Measurements from ENCODE around the gene LAMA3. TPM values are rescaled to one million over a fixed set of nuclear protein-coding genes. Genes with fewer than 3 reads are reported as not detected.

LAMA3 gene
- polyA plus RNA-seq, 1 of the 3 experiments (the other 2 are of a cell fraction) = 3.5 TPM

DNA sequence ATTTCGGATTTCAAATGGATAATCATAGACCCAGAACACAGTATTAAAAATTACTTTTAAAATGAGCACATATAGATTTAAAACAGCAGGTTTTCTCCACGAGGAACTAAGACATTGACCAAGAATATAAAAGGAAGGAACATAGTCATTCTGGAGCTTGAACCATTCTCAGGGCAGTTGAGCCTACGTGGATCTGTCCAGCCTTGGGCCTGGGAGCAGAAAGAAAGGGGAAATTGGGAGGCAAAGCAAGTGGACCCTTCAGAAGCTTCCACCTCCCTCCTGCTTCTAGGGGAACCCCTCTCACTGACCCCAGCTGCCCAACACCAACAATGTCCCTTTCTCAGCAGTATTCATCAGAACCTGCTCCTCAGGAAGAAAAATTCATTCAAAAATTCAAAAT, 293.9 kb downstream of the LAMA3 start:
- 80% methylated on average over 3 of the region's 3 CpGs for WGBS (ENCODE audit: low lambda C conversion rate)
- Histone ChIP-seq H3K27me3 (ENCODE audit: insufficient read depth) (no peaks in the 10 kb centered on the region), H3K9me3 (no peaks in the 10 kb centered on the region), H3K27ac (ENCODE audit: low read depth in 2 of 2, low read length in 1 of 2) (no peak overlapping the region), H3K9ac (no peak overlapping the region; the same call in 1 of the 2 replicates), H3K4me2 (no peak overlapping the region; the same call in 1 of the 2 replicates), H3K36me3 (replicated peaks in 1 of 2; ENCODE audit: control insufficient read depth in 1 of 2, insufficient read depth in 2 of 2, low read length in 1 of 2) (no peaks in the 10 kb centered on the region), H4K20me1 (ENCODE audit: insufficient read depth) (no peaks in the 10 kb centered on the region), H2AFZ (ENCODE audit: low read depth) (peak overlapping the region; percentile 88), H3F3A (replicated peaks; ENCODE audit: insufficient read depth) (peaks cover 5% of the 10 kb centered on the region), H3K9me2 (no peaks in the 10 kb centered on the region), H3K79me2 (ENCODE audit: insufficient read depth) (no peaks in the 10 kb centered on the region), H3K4me3 (ENCODE audit: low read depth in 2 of 2, low read length in 1 of 2) (no peak overlapping the region), H3K4me1 (ENCODE audit: control insufficient read depth in 1 of 2, insufficient read depth in 2 of 2, low read depth in 1 of 2, low read length in 1 of 2) (peaks cover 3 to 15% of the 10 kb centered on the region in 2 experiments; a peak in 2 of 4 replicates)
- POLR2A ChIA-PET = no interaction called here
- DNase-seq = no peak
- CTCF ChIA-PET = interaction anchor here (0.8 to 1.7 kb wide), 5 partner anchors 9 to 93 kb away, joined by 3 to 4 read pairs (median 3); no protein-coding TSS in a partner anchor
- TF ChIP-seq GABPA (IDR thresholded peaks at IDR 0.05; ENCODE audit: low read depth) = no peak
- TF ChIP-seq, protein P1, sequence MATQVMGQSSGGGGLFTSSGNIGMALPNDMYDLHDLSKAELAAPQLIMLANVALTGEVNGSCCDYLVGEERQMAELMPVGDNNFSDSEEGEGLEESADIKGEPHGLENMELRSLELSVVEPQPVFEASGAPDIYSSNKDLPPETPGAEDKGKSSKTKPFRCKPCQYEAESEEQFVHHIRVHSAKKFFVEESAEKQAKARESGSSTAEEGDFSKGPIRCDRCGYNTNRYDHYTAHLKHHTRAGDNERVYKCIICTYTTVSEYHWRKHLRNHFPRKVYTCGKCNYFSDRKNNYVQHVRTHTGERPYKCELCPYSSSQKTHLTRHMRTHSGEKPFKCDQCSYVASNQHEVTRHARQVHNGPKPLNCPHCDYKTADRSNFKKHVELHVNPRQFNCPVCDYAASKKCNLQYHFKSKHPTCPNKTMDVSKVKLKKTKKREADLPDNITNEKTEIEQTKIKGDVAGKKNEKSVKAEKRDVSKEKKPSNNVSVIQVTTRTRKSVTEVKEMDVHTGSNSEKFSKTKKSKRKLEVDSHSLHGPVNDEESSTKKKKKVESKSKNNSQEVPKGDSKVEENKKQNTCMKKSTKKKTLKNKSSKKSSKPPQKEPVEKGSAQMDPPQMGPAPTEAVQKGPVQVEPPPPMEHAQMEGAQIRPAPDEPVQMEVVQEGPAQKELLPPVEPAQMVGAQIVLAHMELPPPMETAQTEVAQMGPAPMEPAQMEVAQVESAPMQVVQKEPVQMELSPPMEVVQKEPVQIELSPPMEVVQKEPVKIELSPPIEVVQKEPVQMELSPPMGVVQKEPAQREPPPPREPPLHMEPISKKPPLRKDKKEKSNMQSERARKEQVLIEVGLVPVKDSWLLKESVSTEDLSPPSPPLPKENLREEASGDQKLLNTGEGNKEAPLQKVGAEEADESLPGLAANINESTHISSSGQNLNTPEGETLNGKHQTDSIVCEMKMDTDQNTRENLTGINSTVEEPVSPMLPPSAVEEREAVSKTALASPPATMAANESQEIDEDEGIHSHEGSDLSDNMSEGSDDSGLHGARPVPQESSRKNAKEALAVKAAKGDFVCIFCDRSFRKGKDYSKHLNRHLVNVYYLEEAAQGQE (IDR thresholded peaks at IDR 0.05; ENCODE audit: low read depth, low read length) = peak; percentile 20; the same call in 1 of the 2 replicates

DNA sequence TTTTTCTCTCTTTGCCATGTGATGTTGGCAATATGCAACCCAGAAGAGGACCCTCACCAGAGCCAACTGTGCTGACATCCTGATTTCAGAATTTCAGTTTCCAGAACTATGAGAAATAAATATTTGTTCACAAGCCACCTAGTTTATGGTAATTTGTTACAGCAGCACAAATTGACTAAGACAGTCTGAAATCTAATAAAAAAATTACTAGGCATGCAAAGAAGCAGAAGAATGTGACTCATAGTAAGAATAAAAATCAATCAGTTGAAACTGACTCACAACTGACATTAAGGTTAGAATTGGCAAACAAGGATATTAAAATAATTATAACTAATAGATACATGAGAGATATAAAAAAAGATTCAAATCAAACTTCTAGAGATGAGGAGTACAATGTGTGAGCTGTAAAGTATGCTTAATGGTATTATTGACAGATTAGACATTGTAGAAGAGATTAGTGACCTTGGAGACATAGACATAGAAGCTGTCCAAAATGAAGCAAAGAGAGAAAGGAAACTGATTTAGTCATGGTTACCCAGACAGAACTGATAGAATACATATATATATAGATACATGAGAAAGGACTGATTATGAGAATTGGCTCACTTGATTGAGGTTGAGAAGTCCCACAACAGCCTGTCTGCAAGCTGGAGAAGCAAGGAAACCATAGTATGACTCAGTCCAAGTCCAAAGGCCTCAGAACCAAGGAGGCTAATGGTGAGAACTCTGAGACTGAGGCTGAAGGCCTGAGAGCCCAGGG, 297.5 kb downstream of the LAMA3 start:
- Histone ChIP-seq H3K36me3 (replicated peaks in 1 of 2; ENCODE audit: control insufficient read depth in 1 of 2, insufficient read depth in 2 of 2, low read length in 1 of 2) (no peaks in the 10 kb centered on the region), H3K79me2 (ENCODE audit: insufficient read depth) (no peaks in the 10 kb centered on the region), H3K4me3 (ENCODE audit: low read depth in 2 of 2, low read length in 1 of 2) (no peak overlapping the region), H3K27ac (ENCODE audit: low read depth in 2 of 2, low read length in 1 of 2) (no peak overlapping the region), H3K27me3 (ENCODE audit: insufficient read depth) (no peaks in the 10 kb centered on the region), H3K9me2 (no peaks in the 10 kb centered on the region), H3K4me2 (no peak overlapping the region), H4K20me1 (ENCODE audit: insufficient read depth) (no peaks in the 10 kb centered on the region), H3K4me1 (ENCODE audit: control insufficient read depth in 1 of 2, insufficient read depth in 2 of 2, low read depth in 1 of 2, low read length in 1 of 2) (peaks cover under 1 to 10% of the 10 kb centered on the region in 2 experiments; a peak in 2 of 4 replicates), H3F3A (replicated peaks; ENCODE audit: insufficient read depth) (peaks cover 5% of the 10 kb centered on the region), H3K9me3 (no peaks in the 10 kb centered on the region), H3K9ac (no peak overlapping the region), H2AFZ (ENCODE audit: low read depth) (no peak overlapping the region)
- ChIA-PET POLR2A (no interaction called here), CTCF (interaction anchor here (1.1 kb wide), 1 partner anchor 19 kb away, joined by 3 read pairs; no protein-coding TSS in a partner anchor)
- DNase-seq = no peak
- no peak for TF ChIP-seq MXI1 (IDR thresholded peaks at IDR 0.05; ENCODE audit: low read depth, low read length)
- no peak for TF ChIP-seq EP300 (IDR thresholded peaks at IDR 0.05; ENCODE audit: borderline replicate concordance in 1 of 2, low read depth in 1 of 2, low read length in 1 of 2)
- TF ChIP-seq, protein P2, sequence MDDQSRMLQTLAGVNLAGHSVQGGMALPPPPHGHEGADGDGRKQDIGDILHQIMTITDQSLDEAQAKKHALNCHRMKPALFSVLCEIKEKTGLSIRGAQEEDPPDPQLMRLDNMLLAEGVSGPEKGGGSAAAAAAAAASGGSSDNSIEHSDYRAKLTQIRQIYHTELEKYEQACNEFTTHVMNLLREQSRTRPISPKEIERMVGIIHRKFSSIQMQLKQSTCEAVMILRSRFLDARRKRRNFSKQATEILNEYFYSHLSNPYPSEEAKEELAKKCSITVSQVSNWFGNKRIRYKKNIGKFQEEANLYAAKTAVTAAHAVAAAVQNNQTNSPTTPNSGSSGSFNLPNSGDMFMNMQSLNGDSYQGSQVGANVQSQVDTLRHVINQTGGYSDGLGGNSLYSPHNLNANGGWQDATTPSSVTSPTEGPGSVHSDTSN (IDR thresholded peaks at IDR 0.05) = peak; percentile 34; the same call in 1 of the 2 replicates
- 0 out of 2 replicates have a peak, but pooled peaks have one; percentile 4 for TF ChIP-seq TCF12 (IDR thresholded peaks at IDR 0.05)

Data from SK-N-SH (cell line).